NCI-H2029 treated with DMSO at 0.1 percent for 48 hours (cell line): ENCODE data around the gene CLTCL1.

Experiments
- DNase-seq: peaks from one replicate; lab custom pipeline; 2025; lab: John Stamatoyannopoulos, UW

Gene CLTCL1

DNA sequence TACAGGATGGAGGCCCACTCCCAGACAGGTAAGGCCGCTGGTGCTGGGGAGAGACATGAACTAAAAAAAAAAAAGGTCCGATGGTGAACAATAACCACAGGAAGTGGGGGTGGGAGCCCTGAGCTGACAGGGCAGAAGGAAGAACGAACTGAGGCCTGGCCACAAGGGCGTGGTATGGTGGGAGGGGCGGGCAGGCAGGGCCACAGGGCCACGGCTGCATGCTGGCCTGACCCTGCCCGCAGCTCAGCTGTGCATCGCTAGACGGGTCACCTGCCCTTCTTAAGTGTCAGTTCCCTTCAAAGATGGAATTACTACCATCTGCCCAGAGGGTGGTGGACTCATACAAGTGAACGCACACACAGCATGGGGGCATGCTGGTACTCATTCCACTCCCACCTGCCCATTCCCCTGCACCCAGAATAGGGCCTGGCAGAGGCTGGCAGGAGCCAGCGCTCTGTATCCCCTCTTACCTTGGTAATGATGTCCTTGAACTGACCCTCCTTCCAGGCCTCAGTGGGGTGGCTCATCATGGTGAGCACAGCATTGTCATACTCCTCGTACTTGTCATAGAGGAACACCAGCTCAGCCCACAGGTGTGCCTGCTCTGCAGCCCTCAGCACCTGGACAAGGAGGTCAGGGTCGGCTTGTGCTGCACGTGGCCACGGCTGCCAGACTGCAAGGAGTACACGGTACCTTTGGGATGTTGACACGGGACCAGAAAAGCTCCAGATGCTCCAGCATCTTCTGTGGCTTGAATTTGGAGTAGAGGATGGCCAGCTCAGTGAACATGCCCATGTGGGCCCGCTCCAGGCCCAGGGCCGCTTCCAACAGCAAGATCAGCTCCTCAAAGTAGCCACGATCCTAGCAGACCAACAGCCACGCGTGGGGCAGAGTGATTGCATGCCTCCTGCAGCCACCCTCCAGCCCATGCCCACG lies 95.5 kb downstream of the CLTCL1 start:
- no peak for DNase-seq

DNA sequence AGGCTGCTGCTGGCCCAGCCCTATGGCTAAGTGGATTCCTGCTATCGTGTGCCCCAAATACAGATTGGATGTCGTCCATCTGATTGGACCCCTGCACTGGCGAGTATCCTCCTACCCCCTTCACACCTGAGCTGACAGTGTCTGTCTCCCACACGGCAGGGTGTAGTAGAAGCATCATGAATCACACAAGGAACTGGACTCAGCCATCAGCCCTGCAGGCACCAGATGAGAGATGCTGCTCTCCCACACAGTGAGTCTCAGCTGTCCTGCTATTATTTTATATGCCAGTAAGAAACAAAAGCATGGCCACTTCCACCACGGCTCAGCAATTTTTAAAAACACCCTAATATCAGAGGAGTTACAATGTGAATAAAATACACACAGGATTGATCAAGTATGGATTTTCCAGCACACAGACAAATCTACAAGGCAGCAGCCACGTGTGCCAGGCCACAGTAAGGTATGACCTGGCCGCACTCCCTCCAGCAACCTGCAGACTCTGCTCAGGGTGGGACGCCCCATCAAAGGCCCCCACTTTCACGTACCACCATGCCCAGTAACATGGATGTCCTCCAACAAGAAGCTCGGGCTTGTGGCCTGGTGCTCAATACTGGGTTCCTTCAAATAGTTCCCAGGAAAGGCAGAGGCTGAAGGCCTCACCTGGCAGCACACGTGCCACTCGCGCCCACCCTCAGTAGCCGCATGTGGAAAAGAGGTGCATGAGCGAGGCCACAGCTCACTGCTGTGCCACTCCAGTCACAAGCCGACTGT lies 96.6 kb downstream of the CLTCL1 start:
- no peak for DNase-seq

DNA sequence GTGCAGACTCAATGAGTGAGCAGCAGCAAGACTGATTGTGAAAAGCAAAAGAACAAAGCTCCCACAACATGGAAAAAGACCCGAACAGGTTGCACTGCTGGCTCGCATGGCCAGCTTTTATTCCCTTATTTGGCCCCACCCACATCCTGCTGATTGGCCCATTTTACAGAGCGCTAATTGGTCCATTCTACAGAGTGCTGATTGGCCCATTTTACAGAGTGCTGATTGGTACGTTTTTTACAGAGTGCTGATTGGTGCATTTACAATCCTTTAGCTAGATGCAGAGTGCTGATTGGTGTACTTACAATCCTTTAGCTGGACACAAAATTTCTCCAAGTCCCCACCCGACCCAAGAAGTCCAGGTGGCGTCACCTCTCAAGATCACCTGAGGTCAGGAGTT lies 97.6 kb downstream of the CLTCL1 start:
- DNase-seq = no peak

DNA sequence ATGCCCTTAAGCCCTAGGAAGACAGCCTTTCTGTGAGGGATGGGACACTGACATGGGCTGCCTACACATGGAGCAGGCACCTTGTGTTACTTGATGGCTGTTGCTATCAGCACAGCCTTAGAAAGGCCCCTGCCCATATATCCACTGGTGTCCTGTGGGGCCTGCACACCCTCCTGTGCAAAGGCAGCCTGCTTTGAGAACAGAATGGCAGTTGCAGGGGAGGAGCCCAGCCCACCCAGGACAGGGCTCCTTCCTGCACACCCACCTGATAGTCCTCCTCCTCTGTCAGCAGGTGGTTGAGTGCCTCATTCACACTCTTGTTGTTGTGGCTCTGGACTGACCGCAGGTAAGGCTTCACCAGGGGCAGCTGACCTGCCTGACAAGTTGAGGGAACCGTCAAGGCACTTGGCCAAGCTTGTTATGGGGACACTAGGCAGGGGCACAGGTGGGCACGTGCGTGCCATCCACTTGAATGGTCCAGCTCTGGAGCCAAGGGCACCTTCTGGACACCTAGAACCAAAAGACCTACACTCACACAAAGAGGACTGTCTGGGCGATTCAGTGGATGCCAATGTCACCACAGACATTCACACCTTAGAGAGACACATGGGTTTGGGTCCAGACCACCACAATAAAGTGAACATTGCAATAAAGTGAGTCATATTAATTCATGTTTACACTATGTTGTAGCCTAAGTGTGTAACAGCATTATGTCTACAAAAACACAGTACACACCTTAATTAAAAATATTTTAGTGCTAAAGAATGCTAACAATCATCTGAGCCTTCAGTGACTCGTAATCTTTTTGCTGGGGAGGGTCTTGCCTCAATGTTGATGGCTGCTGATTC lies 103.6 kb downstream of the CLTCL1 start:
- DNase-seq = no peak

DNA sequence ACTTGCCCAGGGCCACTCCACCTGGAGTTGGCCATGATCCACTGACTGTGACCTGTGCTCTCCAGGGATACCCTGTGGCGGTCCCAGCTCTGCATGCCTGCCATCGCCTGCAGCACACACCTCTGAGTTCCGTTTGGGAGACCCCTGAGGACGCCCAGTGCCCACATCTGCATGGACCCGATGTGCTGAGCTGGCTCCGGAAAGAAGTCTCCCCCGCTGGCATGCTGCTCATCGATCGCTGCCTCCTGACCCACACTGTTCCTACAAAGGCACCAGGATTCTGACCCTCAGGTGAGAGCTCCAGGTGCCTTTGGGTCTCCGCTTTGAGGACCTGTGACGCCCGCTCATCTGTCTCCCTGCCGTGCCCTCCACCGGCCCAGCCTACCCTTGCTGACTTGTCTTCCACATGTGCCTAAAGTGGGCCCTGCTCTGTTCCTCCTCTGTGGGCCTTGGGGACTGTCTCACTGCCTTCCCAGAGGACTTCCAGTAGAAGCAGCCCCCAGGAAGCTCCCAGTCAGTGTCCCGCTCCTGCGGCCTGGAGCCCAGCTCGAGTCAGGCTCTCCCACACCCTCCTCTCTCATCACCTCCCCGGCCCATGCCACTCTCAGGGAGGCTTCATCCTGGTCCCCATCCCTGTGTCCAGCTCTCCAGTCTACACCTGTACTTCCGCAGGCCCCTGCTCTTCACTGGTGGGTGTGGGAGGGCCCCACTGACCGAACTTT lies 107.1 kb downstream of the CLTCL1 start:
- DNase-seq = no peak

DNA sequence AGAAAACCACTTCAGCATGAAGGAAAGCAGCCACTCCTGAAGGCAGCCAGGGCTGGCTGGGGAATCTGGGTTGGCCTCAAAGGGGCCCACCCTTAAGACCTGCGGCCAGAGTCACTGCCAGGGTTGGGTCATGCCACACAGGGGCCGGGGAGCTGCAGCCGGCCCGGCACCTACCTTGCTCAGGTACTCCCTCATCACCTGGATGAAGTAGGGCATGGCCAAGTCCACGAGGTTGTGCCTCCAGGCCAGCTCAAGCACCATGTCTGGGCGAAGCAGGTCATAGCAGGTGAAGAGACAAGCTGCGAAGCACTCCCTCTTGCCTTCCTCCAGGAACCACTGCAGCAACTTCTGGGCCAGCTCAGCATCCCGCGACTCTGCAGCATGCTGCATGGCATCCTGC lies 108.3 kb downstream of the CLTCL1 start:
- DNase-seq = no peak

DNA sequence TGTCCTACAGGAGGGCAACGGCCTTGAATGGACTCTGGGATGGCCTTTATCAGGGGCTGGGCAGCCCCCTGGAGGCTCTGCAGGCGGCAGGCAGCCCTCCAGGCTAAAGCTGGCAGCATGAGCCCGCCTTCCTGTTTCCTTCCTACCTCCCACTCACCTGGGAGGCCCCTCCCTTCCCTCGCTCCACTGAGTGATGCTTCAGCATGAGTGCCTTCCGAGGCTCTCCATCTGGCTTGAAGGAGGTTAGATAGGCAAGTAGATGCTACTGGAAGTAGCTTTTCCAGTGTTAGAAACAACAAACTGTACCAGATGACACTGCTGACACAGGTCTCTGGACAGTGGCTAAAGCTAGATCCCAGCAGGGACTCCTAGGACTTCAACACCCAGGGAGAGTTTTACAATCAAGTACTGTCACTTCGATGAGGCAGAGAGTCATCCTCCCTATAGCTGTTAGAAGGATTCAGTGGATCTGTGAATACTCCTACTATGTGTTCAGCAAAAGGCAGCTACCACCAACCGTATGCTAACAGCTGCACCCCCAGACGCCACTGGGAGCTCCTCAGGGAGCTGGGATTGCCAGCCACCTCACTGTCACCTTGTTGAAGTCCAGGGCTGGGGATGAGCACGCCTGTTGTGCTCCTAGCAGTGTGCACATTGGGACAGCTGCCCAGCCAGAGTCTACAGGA lies 108.9 kb downstream of the CLTCL1 start:
- no peak for DNase-seq

DNA sequence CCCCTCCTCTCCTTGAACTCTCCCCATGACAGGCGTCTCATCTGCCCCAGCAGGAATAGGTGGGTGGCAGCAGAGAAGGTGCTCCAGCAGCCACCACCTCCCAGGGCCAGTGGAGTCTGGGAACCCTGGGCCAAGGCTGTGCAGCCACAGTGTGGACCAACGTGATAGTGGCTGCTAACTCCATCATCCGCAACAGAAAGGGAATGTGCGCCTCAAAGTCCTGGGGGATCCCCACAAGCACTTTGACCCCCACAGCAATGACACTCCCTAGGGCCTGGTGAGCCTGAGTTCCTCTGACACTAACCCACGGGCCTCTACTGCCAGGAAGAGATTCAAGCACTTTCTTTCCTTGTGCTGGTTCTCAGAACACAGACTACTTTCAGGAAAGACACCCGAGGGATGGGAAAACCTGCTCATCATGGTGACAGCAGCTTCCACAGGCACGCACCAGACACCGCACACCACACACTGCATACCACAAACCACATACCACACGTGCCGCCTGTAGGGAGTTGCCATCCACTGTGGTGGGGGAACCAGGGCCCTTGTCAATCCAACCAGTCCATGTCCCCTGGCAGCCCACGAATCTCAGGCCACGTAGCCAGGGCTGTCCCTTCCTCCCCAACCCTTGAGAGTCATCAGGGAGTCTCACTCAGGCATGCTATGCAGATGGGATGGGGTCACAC lies 109.6 kb downstream of the CLTCL1 start:
- no peak for DNase-seq

DNA sequence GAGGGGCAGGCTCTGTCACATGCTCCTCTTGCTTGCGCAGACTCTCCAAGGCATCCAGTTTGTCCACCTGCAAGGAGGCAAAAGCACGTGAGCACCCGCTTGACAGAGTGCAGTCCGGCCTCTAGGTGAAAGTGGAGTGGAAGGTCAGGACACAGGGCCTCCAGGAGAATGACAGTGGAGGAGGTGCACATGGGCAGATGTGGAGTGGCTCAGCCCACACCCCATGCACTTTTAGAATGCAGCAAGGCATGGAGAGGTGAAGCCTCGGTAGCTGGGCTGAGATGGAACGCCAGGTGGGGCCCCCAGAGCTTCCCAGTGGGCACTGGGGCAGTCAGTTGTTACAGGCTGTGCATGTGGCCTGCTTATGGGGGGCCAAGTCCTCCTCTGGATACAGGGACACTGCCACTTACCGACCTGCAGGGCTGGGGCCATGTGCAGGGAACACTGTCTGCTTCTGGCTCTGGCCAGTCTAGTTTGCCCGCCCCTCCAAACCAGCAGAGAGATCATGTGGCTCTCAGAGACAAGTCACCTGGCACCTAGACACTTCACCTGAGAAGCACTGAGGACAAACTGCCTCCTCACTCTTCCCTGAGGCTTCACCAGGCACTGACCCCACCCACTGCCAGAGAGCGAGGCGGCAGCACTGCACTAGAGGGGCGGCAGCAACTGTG lies 110.6 kb downstream of the CLTCL1 start:
- DNase-seq = no peak

DNA sequence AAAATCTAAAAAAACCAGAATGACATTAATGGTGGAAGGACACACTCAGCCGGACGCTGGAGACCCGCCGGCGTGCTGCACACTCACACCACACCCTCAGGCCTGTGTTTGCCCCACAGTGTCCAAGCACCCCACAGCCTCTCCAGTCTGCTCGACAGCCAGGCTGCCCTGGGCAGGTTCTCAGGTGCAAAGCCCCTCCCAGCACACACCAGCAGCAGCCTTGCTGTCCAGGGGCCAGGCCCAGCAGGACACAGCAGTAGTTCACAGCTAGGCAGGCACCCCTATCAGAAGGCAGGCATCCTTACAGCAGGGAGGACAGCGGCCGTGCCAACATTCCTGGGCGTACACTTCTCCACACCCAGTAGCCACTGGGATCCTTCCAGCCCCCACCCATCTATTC lies 111.3 kb downstream of the CLTCL1 start:
- no peak for DNase-seq

DNA sequence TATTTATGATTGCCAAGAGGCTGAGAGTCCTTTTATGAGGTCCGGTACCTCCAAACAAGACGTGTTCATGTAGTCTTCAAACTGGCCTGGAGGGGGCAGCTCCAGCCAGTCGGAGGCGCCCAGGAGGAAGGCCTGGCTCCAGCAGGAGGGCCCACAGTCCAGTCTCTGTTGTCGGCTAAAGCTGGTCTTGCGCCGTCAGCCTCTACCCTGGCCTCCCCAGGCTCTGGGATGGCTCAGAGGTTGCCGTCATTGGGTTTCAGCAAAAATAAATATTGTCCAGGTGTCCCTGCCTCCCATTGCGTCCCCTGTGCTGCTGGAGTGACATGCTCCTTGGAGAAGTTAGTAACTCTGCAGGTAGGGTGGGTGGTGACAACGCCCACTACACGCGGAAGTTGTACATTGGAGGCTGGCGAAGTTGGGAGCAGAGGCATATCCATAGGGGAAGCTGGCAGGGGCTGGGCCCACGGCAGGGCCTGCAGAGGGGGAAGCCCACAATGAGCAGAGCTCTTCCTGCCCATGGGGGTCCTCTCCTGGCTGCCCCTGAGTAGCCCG lies 111.9 kb downstream of the CLTCL1 start:
- peak; percentile 36 for DNase-seq

DNA sequence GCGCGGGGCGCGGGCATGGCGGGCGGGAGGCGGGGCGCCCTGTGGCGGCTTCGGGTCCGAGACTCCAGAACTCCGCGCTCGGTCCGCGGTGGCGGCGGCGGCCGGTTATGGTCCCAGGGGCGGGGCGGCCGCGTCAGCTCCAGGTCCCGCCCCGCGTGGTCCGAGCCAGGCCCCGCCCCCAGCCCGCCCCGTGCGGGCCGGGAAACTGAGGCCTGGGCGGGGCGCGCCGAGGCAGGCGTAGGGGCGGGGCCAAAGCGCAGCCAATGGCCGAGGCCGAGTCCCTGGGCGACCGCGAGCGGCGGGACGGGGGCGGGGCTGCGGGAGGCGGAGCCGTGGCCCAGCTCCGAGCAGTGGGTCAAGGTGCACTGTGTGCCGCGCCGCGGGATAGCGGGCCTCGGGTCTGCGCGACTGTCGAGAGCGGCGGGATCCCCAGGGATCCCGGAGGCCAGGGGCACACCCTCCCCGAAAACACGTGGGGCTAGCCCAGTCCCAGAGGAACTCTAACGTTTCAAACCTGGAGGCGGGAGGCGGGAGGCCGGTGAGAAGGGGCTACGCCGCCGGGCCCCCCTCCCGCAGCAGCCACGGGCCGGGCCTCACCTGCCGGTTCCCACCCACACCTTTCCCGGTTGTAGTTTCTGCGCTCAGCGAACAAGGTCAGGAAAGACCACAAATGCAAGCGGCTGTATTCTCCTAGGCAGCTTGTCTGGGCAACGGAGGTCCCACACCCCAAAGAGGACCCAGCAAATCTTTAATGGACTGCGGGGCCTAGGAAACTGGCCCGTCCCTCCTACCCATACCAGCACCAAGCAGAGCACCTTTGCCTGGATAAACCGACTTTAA lies 112.6 kb downstream of the CLTCL1 start, which contains the start of gene SLC25A1:
Gene SLC25A1 (minus strand): TSS at position 80 of the 840 bp plus-strand sequence. CDS start 63 bp downstream, at position 17.
- DNase-seq = peak; percentile 27

DNA sequence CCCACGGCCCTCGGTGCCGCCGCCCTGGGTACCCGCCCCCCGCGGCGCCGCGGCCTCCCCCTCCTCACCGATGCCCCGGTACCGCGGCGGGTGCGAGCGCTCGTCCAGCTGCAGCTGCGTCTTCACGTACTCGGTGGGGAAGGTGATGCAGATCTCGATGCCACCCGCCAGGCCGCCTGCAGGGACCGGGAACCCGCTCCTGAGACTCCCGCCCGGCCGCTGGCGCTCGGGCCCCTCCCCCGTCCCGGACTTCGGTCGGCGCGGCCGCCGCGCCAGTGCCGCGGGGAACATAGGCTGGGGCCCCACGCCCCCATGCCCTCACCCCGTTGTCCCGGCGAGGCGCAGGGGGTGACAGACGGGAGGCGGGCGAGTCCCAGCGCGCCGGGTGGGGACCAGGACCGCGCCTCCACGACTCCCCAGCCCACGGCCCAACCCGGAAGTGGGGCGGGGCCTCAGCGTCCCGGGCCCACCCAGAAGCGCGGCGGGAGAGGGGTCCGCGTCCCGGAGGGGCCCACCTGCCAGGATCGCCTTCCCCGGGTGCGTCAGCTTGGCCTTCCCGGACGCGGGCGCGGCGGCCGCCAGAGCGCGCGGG lies 113.4 kb downstream of the CLTCL1 start:
- no peak for DNase-seq

DNA sequence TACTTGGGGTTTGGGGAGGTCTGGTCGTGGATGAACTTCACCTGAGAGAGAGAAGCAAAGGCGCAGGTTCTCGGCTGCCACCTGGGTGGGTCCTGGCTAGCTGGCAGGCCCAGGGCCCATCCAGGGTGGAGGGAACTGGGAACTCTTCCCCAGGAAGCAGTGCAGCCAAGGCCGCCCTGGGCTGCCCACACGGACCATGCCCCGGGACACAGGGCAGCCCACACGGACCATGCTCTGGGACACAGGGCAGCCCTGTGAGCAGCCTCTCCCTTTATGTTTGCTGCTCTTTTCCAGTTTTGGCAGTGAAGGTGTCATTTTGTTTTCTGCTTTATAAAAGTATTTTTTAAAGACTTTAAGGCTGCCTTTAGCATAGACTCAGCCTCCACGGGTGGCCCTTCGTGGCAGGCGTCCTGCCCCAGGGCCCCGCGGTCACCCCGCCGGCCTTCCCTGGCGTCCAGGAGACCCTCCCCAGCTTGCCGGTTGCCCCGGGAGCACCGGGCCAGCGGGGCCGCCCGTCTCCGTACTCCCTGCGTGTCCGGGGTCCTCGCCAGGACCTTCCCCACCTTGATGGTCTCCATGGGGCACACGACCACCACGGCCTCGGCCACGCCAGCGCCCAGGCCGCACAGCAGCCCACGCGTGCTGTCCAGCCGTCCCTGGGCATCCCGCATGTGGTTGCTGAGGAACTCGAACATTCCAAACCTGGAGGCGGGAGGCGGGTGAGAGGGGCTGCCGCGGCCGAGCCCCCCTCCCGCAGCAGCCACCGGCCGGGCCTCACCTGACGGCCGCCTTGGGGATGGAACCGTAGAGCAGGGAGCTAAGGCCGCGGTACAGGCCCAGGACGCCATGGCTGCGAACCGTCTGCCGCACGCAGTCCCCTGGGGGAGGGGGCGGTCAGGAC lies 114.1 kb downstream of the CLTCL1 start:
- no peak for DNase-seq

DNA sequence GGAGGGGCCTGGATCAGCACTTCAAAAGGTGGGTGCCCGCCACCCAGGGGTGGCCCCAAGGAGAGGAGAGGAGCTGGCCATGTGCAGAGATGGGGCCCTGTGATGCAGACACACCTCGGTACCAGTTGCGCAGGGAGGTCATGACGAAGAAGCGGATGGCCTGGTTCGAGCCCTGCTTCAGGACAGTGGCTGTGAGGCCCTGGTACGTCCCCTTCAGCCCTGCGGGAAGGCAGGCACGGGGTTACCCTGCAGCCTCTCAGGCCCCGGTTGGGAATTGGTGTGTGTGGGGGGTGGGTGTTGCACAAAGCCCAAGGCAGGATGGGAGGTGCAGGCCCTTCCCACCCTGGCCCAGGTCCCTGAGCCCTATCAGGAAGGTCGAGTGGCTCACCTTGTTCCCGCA lies 114.8 kb downstream of the CLTCL1 start:
- DNase-seq = no peak

DNA sequence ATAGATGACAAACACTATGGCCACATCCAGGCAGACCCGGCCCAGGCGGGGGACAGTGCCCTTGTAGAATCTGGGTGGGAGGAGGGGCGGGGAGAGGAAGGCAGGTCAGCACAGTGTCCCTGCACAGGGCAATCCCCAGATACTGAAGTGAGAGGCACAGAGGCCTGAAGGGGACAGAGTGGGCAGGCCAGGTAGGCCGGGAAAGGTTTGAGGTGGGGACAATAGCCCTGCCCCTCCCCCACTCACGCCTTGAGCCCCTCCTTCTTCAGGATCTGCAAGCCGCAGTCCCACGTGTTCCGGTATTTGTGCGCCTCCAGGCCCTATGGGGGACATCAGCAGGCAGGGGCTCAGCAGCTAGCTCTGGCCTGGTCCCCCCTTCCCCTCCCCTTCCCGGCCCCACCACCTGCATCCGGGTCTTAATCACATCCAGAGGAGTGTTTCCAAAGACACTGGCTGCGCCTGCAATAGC lies 115.3 kb downstream of the CLTCL1 start:
- no peak for DNase-seq
